ENCODE results near the gene FSD1L. TPM values are rescaled to one million over a fixed set of nuclear protein-coding genes. Genes with fewer than 3 reads are reported as not detected.
A peak's percentile ranks its signal among the peaks of the same experiment; 100 is the strongest.

Gene FSD1L
- total and polyA plus RNA-seq, 8 donors: 0.78 to 13.2 (median 3.0) TPM; not detected in 1

- 44 to 69% (median 57%) methylated on average over 4 of the region's 4 CpGs for WGBS, 5 donors
- DNase-seq: no peak
- intact Hi-C loops (cut with DNase I; ENCODE audit: low total_unique reads): no loop called here
These were observed 11.1 kb upstream of the FSD1L start for GRCh38 chr9:105436783-105437182.

GRCh38 chr9:105437704-105438103 is 10.1 kb upstream of the FSD1L start:
- Histone ChIP-seq H3K9me3 (no peaks in the 10 kb centered on the region), H3K4me3 (no peak overlapping the region), H3K27ac (peak overlapping the region in 1 of 5 donors; percentile 22), H3K27me3 (no peaks in the 10 kb centered on the region), H3K4me1 (peaks cover 0 to 19% (median 9%) of the 10 kb centered on the region in 4 donors), H3K36me3 (no peaks in the 10 kb centered on the region)
- TF ChIP-seq CTCF (IDR thresholded peaks at IDR 0.05) (no peak), POLR2A (IDR thresholded peaks at IDR 0.05) (no peak), EP300 (IDR thresholded peaks at IDR 0.05) (no peak), POLR2AphosphoS5 (IDR thresholded peaks at IDR 0.05) (no peak)
- whole genome bisulfite sequencing, 5 donors: 37 to 51% (median 41%) methylated on average over 1 of the region's 1 CpG
- intact Hi-C loops (cut with DNase I; ENCODE audit: low total_unique reads): no loop called here
- DNase-seq: no peak

More at GRCh38 chr9:105436783-105437182, 11.1 kb upstream of the FSD1L start:
- no peaks in the 10 kb centered on the region for H3K9me3 ChIP-seq
- no peaks in the 10 kb centered on the region for H3K27me3 ChIP-seq
- H3K36me3 ChIP-seq: no peaks in the 10 kb centered on the region
- no peak overlapping the region for H3K4me3 ChIP-seq
- H3K4me1 ChIP-seq: peaks cover 0 to 27% (median 11%) of the 10 kb centered on the region in 4 donors
- no peak overlapping the region for H3K27ac ChIP-seq
- TF ChIP-seq POLR2A (IDR thresholded peaks at IDR 0.05) (no peak), POLR2AphosphoS5 (IDR thresholded peaks at IDR 0.05) (no peak), EP300 (IDR thresholded peaks at IDR 0.05) (no peak), CTCF (IDR thresholded peaks at IDR 0.05) (no peak)

- WGBS, 5 donors: 19 to 30% (median 26%) methylated on average over 8 of the region's 8 CpGs
- H3K27ac ChIP-seq: peak overlapping the region in 1 of 5 donors; percentile 22
These were observed 9.6 kb upstream of the FSD1L start for GRCh38 chr9:105438141-105438806.

GRCh38 chr9:105439428-105439827 is 8.4 kb upstream of the FSD1L start:
- H3K27ac ChIP-seq: no peak overlapping the region
- no peak for TF ChIP-seq CTCF (IDR thresholded peaks at IDR 0.05)
- TF ChIP-seq EP300 (IDR thresholded peaks at IDR 0.05): no peak
- no peak for TF ChIP-seq POLR2AphosphoS5 (IDR thresholded peaks at IDR 0.05)
- no peak for TF ChIP-seq POLR2A (IDR thresholded peaks at IDR 0.05)

More at GRCh38 chr9:105438141-105438806, 9.6 kb upstream of the FSD1L start:
- peaks cover 0 to 18% (median 8%) of the 10 kb centered on the region in 4 donors for H3K4me1 ChIP-seq
- H3K4me3 ChIP-seq: no peak overlapping the region
- H3K27me3 ChIP-seq: no peaks in the 10 kb centered on the region
- intact Hi-C loops (cut with DNase I; ENCODE audit: low total_unique reads): no loop called here
- TF ChIP-seq CTCF (IDR thresholded peaks at IDR 0.05) (no peak), POLR2AphosphoS5 (IDR thresholded peaks at IDR 0.05) (peak in 1 of 3 donors; percentile 26)
- DNase-seq: peak in 1 of 2 donors; percentile 41
- H3K36me3 ChIP-seq: no peaks in the 10 kb centered on the region
- H3K9me3 ChIP-seq: no peaks in the 10 kb centered on the region

More at GRCh38 chr9:105439428-105439827, 8.4 kb upstream of the FSD1L start:
- H3K36me3 ChIP-seq: no peaks in the 10 kb centered on the region
- H3K9me3 ChIP-seq: no peaks in the 10 kb centered on the region
- no peak overlapping the region for H3K4me3 ChIP-seq
- no peaks in the 10 kb centered on the region for H3K27me3 ChIP-seq
- H3K4me1 ChIP-seq: peaks cover 0 to 18% (median 8%) of the 10 kb centered on the region in 4 donors
- no peak for DNase-seq
- intact Hi-C loops (cut with DNase I; ENCODE audit: low total_unique reads): no loop called here
